ENCODE measurements around the gene TEX19.

DNA sequence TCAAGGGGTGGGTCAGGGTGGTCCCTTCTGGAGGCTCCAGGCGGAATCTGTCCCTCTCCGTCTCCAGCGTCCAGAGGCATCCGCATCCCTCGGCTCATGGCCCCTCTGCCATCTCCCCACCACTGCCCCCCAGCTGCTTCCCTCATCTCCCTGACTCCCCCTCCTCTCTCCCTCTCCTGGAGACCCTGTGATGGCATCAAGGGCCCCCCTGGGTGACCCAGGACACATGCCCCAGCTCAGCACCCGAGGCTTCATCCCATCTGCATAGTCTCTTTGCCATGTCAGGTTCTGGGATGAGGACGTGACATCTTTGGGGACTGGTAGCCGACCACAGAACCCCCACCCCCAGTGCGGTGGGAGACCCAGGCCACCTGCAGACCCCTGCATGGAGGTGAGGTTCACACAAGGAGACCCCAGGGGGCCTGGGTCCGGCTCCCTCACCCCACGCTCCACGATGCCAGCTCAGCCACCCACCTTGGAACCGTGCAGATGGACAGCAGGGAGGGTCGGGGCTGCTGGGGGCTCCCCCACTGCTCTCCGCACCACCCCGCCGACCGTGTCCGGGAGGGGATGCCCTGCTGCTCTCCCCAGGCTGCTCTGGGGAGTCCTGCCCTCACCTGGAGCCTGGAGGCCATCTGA, 29.2 kb upstream of the TEX19 start:
- TF ChIP-seq, protein P1, sequence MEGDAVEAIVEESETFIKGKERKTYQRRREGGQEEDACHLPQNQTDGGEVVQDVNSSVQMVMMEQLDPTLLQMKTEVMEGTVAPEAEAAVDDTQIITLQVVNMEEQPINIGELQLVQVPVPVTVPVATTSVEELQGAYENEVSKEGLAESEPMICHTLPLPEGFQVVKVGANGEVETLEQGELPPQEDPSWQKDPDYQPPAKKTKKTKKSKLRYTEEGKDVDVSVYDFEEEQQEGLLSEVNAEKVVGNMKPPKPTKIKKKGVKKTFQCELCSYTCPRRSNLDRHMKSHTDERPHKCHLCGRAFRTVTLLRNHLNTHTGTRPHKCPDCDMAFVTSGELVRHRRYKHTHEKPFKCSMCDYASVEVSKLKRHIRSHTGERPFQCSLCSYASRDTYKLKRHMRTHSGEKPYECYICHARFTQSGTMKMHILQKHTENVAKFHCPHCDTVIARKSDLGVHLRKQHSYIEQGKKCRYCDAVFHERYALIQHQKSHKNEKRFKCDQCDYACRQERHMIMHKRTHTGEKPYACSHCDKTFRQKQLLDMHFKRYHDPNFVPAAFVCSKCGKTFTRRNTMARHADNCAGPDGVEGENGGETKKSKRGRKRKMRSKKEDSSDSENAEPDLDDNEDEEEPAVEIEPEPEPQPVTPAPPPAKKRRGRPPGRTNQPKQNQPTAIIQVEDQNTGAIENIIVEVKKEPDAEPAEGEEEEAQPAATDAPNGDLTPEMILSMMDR (IDR thresholded peaks at IDR 0.05; ENCODE audit: low read length): no peak
- TF ChIP-seq EZH2 (IDR thresholded peaks at IDR 0.05; ENCODE audit: borderline replicate concordance, low read length): no peak

Measured in OCI-LY1 (cell line).